Measurements from ENCODE around the gene CENPT.
"Not testable (repeated sequence)": the region's sequence is repeated elsewhere in the genome, so short reads cannot be mapped to it uniquely, and the experiment has no call there.

CENPT gene

DNA sequence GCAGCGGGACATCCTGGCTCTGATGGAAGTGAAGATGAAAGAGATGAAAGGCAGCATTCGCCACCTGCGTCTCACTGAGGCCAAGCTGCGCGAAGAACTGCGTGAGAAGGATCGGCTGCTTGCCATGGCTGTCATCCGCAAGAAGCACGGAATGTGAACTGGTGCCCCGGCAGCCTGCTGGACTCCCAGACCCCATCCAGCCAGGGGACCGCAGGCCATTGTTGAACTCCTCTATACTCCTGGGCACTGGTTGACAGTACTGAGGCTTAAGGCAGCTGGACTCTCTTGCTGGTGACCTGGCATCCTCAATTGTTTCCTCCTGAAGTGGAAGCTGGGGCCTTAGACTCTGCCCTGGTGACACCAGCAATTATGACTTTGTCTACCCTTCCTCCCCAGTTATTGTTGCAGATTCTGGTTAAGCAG, 4.1 kb downstream of the CENPT start:
- H3K27me3 Mint-ChIP-seq: no peaks in the 10 kb centered on the region
- peaks cover 45% of the 10 kb centered on the region for H3K4me1 Mint-ChIP-seq
- peak overlapping the region; percentile 91 for H3K4me3 Mint-ChIP-seq
- no peaks in the 10 kb centered on the region for H3K9me3 Mint-ChIP-seq
- H3K36me3 Mint-ChIP-seq: no peaks in the 10 kb centered on the region
- H3K27ac Mint-ChIP-seq: peak overlapping the region; percentile 88

DNA sequence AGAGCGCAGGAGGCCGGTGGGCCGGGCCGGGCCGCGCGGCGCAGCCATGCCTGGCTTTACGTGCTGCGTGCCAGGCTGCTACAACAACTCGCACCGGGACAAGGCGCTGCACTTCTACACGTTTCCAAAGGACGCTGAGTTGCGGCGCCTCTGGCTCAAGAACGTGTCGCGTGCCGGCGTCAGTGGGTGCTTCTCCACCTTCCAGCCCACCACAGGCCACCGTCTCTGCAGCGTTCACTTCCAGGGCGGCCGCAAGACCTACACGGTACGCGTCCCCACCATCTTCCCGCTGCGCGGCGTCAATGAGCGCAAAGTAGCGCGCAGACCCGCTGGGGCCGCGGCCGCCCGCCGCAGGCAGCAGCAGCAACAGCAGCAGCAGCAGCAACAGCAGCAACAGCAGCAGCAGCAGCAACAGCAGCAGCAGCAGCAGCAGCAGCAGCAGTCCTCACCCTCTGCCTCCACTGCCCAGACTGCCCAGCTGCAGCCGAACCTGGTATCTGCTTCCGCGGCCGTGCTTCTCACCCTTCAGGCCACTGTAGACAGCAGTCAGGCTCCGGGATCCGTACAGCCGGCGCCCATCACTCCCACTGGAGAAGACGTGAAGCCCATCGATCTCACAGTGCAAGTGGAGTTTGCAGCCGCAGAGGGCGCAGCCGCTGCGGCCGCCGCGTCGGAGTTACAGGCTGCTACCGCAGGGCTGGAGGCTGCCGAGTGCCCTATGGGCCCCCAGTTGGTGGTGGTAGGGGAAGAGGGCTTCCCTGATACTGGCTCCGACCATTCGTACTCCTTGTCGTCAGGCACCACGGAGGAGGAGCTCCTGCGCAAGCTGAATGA, 4.8 kb downstream of the CENPT start:
- Mint-ChIP-seq H3K27me3 (no peaks in the 10 kb centered on the region), H3K27ac (peak overlapping the region; percentile 88), H3K4me3 (peak overlapping the region; percentile 91), H3K4me1 (peaks cover 41% of the 10 kb centered on the region), H3K36me3 (no peaks in the 10 kb centered on the region), H3K9me3 (no peaks in the 10 kb centered on the region)

DNA sequence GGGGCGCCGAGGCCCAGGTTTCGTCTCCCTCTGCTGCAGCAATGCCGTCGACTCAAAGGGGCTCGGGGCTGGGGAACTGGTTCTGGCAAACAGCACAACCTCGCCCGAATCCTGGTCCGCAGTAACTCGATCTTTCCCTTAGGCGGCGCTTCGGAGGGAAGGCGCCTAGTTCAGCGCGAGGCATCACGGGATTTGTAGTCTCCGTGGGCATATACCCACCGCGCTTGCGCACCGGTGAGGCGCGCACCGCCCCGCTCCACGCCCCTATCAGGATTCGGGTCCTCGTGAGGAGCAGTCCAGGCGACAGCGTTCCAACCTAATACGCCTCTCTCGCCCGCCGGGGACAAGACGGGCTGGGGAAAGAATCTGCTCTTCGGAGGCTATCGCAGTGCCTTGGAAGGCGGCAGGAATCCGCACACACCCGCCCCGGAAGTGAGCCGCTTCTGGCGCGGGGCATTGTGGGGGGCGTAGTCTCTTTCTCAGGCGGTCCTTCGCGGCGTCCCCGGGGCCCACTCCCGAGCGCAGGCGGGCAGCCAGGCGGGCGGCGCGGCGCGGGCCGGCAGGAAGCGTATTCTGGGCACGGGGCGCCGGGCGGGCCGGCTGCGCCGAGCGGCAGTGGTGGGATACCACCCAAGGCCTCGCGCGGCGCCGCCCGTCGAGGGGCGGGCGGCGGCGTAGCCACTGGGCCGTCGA, 5.5 kb downstream of the CENPT start, which contains the start of gene THAP11:
Gene THAP11, plus strand, starts transcription at position 505 of the 693 bp plus-strand sequence. CDS start 235 bp downstream, outside the sequence.
- Mint-ChIP-seq H3K27ac (peak within 1 kb of the TSS; percentile 91), H3K27me3 (no peaks in the 10 kb centered on the region), H3K9me3 (no peaks in the 10 kb centered on the region), H3K4me1 (peaks cover 37% of the 10 kb centered on the region), H3K4me3 (peak within 1 kb of the TSS; percentile 96), H3K36me3 (no peaks in the 10 kb centered on the region)

DNA sequence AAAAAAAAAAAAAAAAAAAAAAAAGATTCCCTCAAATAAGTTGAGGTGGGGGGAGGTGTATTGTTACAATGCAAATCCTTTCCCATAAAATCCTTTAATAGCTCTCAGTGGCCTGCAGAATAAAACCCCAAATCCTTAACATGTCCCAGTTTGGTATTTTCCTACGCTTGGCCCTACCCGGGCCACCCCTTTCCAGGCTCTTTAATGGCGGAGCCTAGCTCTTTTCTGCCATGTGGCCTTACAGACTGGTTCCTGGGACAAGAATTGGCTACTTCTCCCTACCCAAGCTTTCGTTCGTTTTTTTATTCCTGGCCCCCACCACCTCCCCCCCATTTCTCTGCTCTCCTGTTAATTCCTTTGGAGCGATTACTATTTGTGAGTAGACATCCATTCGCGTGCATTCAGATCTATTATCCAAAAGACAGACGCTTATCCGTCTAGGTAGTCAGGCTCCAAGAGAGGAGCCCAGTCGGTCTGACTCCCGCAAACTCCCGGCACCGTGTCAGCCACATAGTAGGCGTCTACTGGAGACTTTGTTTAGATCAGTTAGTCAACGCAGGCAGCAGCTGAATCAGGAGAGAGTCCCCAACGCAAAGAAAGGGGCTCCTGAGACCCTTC, 6.2 kb downstream of the CENPT start:
- Mint-ChIP-seq H3K27ac (peak overlapping the region; percentile 91), H3K4me3 (peak overlapping the region; percentile 96), H3K9me3 (no peaks in the 10 kb centered on the region), H3K36me3 (no peaks in the 10 kb centered on the region), H3K4me1 (peaks cover 37% of the 10 kb centered on the region), H3K27me3 (no peaks in the 10 kb centered on the region)

DNA sequence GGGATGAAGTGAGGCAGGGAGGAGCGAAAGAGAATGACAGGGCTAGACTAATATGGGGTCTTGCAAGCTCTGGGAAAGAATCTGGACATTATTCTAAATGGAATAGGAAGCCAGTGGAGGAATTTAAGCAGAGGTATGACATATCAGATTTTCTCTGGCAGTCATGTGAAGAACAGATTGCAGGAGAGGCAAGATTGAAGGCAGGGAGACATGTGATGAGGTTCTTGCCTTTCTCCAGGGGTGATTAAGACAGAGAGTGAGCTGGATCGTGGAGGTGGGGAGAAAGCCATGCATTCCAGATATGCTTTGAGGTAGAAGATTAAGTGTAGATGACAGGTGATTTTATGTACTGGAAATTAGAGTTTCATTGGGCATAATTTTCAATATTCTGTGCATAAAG, 9.7 kb downstream of the CENPT start:
- Mint-ChIP-seq H3K4me3 (no peak overlapping the region), H3K9me3 (no peaks in the 10 kb centered on the region), H3K36me3 (no peaks in the 10 kb centered on the region), H3K4me1 (peaks cover 16% of the 10 kb centered on the region), H3K27me3 (no peaks in the 10 kb centered on the region), H3K27ac (no peak overlapping the region)

DNA sequence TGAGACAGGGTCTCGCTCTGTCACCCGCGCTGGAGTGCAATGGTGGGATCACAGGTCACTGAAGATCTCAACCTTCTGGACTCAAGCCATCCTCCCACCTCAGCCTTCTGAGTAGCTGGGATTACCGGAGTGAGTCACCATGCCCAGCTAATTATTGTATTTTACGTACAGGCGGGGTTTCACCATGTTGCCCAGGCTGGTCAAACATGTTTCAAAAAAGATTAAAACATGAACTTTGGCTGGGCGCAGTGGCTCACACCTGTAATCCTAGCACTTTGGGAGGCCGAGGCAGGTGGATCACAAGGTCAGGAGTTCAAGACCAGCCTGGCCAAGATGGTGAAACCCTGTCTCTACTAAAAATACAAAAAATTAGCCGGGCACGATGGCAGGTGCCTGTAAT, 10.3 kb downstream of the CENPT start:
- not testable (repeated sequence) for H3K36me3 Mint-ChIP-seq, H3K9me3 Mint-ChIP-seq, H3K27me3 Mint-ChIP-seq, H3K4me3 Mint-ChIP-seq, H3K27ac Mint-ChIP-seq
- H3K4me1 Mint-ChIP-seq: peaks cover 15% of the 10 kb centered on the region

DNA sequence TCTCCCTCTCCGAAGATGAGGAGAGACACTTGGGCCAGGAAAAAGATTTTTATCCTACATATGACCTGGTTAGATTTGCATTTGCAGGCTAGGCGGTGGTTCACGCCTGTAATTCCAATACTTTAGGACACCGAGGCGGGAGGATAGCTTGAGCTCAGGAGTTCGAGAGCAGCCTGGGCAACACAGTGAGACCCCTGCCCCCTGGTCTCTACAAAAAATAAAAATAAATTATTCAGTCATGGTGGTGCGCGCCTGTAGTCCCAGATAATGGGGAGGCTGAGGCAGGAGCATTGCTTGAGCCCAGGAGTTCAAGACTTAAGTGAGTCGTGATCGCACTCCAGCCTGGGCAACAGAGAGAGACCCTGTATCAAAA, 13.3 kb downstream of the CENPT start:
- H3K27me3 Mint-ChIP-seq: no peaks in the 10 kb centered on the region

DNA sequence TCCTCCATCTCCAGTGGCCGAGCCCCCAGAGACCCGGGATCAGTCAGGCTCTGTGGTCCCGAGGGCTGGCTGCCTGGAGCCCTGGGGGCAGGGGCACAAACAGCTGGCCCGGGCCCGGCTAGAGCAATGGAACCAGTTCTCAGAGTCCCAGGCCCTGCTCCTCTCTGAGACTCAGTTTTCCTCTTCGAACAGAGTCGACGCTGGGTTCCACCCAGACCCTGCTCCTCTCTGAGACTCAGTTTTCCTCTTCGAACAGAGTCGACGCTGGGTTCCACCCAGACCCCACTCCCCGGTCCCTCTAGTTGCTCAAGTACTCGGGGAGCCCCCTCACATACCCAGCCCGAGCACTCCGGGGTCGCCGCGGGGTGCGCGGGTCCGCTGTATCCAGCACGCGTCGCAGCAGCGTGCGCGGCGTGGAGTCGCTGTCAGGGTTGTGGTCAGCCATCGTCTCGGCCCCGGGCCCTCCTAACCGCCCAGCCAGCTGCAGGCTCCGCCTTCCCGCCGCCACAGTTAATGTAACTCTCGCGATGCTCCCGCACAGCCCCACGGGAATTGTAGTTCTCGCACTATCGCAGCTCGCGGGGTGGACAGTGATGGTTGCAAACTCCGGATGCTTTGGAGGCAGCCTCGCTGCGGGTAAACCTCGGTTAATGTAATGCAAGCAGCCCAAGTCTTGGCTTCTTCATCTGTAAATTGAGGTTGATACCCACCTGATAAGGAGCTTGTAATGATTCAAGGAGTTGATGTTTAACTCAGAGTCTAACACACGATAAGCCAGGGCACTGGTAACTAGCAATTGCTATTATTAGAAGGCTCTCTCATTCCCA, 13.9 kb downstream of the CENPT start:
- Mint-ChIP-seq H3K27me3 (no peaks in the 10 kb centered on the region), H3K4me1 (peaks cover 10% of the 10 kb centered on the region), H3K9me3 (no peaks in the 10 kb centered on the region), H3K36me3 (peaks cover 3% of the 10 kb centered on the region), H3K4me3 (peak overlapping the region; percentile 94), H3K27ac (peak overlapping the region; percentile 81)

More for the DNA sequence above, 13.3 kb downstream of the CENPT start:
- peaks cover 3% of the 10 kb centered on the region for H3K36me3 Mint-ChIP-seq
- peak overlapping the region; percentile 94 for H3K4me3 Mint-ChIP-seq
- peaks cover 10% of the 10 kb centered on the region for H3K4me1 Mint-ChIP-seq
- no peaks in the 10 kb centered on the region for H3K9me3 Mint-ChIP-seq
- no peak overlapping the region for H3K27ac Mint-ChIP-seq

DNA sequence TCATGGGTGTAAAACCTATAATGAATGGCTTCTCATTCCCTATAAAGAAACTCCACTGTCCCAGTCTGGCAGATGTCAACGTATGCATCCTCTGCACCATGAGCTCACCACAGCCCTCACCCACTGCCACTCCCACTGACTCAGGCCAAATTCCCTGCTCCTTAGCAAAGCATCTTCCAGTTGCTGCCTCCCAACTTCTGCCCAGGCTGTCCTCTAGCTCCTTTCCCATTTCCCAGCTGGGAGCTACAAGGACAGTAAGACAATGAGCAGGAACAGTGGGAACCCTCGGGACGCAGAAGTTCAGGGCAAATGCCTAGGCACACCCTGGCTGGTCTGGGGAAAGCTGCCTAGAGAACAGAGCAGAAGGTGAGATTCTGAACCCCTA, 14.5 kb downstream of the CENPT start:
- peak overlapping the region; percentile 94 for H3K4me3 Mint-ChIP-seq
- H3K27ac Mint-ChIP-seq: peak overlapping the region; percentile 35
- no peaks in the 10 kb centered on the region for H3K9me3 Mint-ChIP-seq
- H3K4me1 Mint-ChIP-seq: peaks cover 10% of the 10 kb centered on the region
- H3K27me3 Mint-ChIP-seq: no peaks in the 10 kb centered on the region
- peaks cover 3% of the 10 kb centered on the region for H3K36me3 Mint-ChIP-seq

DNA sequence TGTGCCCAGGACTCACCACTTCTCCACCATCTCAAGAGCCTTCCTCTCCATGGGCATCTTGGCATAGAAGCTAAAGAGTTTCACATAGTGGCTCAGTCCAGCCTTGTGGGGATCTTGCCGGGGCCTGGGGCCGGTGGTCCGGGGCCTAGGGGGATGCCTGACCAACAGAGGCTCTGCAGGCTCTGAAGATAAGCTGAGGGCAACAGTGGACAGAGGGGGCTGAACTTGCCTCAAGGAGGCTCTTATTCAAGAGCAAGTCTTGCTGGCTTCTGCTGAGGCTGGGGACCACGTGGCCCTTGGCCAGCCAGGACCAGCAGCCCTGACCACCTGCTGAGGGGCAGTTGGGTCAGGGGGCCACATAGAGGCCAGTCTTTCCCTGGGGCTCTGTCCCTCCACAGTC, 18.8 kb downstream of the CENPT start:
- Mint-ChIP-seq H3K4me3 (no peak overlapping the region), H3K4me1 (peaks cover 5% of the 10 kb centered on the region), H3K9me3 (no peaks in the 10 kb centered on the region), H3K27ac (no peak overlapping the region), H3K36me3 (peaks cover 3% of the 10 kb centered on the region), H3K27me3 (no peaks in the 10 kb centered on the region)

DNA sequence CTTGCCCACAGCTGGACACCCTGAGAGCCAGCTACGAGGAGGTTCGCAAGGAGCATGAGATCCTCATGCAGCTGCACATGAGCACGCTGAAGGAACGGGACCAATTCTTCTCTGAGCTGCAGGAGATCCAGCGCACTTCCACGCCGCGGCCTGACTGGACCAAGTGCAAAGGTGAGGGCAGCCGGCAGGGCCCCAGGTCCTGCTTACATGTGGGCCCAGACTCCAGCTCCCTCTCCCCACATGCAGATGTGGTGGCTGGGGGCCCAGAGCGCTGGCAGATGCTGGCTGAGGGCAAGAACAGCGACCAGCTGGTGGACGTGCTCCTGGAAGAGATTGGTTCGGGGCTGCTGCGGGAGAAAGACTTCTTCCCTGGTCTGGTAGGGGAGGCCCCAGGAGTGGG, 21.6 kb downstream of the CENPT start:
- no peak overlapping the region for H3K4me3 Mint-ChIP-seq
- H3K36me3 Mint-ChIP-seq: peaks cover 3% of the 10 kb centered on the region
- H3K27me3 Mint-ChIP-seq: no peaks in the 10 kb centered on the region
- H3K9me3 Mint-ChIP-seq: no peaks in the 10 kb centered on the region
- no peaks in the 10 kb centered on the region for H3K4me1 Mint-ChIP-seq
- H3K27ac Mint-ChIP-seq: no peak overlapping the region

DNA sequence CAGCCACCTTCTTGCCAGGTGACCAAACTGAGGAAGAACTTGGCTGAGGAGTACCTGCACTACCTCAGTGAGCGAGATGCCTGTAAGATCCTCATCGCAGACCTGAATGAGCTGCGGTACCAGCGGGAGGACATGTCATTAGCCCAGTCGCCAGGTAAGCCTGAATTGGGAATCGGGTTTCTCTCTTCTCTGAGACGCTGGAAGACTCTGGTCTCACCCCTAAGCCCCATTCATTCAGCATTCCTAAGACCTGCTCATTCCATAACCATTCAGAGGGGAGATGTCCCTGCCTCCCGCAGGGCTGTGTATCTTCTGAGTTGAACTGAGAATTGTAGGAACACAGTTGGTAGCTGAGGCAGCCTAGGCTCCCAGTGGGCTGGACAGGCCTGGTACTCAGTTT, 22.4 kb downstream of the CENPT start:
- Mint-ChIP-seq H3K27me3 (no peaks in the 10 kb centered on the region), H3K9me3 (no peaks in the 10 kb centered on the region), H3K36me3 (peaks cover 2% of the 10 kb centered on the region), H3K4me1 (no peaks in the 10 kb centered on the region), H3K27ac (no peak overlapping the region), H3K4me3 (no peak overlapping the region)

DNA sequence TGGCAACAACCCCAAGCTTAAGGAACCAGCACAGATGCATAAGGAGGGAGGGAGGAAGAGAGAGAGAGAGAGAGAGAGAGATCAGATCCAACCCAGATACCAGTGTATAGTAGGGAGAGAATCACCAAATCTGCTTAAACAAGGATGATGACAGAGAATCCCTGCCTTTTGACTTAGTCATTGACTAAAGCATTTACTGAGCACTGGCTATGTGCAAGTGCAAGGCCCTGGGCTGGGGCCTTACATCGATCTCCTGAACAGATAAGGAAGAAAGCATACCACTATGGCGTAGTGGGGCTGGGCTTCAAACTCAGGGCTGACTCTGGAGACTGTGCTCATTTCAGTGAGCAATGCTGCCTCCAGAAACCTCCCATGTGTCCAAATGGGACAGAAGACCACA, 25.0 kb downstream of the CENPT start:
- H3K4me1 Mint-ChIP-seq: no peaks in the 10 kb centered on the region
- no peaks in the 10 kb centered on the region for H3K9me3 Mint-ChIP-seq
- H3K27ac Mint-ChIP-seq: no peak overlapping the region
- no peaks in the 10 kb centered on the region for H3K27me3 Mint-ChIP-seq
- H3K36me3 Mint-ChIP-seq: no peaks in the 10 kb centered on the region
- H3K4me3 Mint-ChIP-seq: no peak overlapping the region

DNA sequence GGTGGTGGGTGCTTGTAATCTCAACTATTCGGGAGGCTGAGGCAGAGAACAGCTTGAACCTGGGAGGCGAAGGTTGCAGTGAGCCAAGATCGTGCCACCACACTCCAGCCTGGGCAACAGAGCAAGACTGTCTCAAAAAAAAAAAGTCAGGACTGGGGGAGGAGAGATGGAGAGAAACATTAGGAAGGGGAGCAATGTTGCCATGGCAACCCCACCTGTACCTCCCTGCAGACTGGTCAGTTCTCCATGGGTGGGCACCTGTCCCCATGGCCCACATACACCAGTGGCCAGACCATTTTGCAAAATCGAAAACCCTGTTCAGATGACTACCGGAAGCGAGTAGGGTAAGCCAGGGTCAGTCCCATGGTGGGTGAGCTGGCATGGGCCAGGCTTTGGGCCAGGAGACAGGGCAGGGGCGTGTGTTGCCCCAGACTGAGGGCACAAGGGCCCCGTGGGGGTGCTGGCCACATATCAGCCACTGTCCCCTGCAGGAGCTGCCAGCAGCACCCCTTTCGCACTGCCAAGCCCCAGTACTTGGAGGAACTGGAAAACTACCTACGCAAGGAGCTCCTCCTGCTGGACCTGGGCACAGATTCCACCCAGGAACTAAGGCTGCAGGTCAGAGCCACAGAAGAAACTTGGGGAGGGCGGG, 26.8 kb downstream of the CENPT start:
- Mint-ChIP-seq H3K4me3 (no peak overlapping the region), H3K4me1 (peaks cover 6% of the 10 kb centered on the region), H3K27ac (no peak overlapping the region), H3K36me3 (no peaks in the 10 kb centered on the region), H3K9me3 (no peaks in the 10 kb centered on the region), H3K27me3 (no peaks in the 10 kb centered on the region)

DNA sequence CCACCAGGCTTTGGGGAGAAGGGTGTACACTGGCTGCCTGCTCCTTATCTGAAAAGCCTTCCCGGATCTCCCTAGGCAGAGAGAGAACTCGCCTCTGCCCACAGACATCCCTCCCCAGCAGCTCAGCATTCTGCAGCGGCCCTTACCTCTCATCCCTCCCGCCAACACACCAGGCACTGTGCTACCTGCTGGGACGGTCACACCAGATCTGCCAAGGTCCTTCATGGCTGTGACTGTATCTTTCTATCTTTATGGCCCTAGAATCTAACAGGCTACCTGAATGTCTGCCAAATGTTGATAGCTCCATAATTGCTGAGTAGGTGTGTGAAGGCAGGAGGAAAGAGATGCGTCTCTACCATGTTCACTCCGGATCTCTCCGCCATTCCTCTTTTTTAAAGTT, 32.9 kb downstream of the CENPT start:
- Mint-ChIP-seq H3K36me3 (no peaks in the 10 kb centered on the region), H3K27ac (no peak overlapping the region), H3K27me3 (no peaks in the 10 kb centered on the region), H3K4me3 (no peak overlapping the region), H3K4me1 (peaks cover 6% of the 10 kb centered on the region), H3K9me3 (no peaks in the 10 kb centered on the region)
